Sigmoid colon (tissue), 7 donors: ENCODE measurements around the gene RIT2. TPM values are rescaled to one million over a fixed set of nuclear protein-coding genes. Genes with fewer than 3 reads are reported as not detected.
"Not testable (repeated sequence)": the region's sequence is repeated elsewhere in the genome, so short reads cannot be mapped to it uniquely, and the experiment has no call there.

Source experiments
- DNase-seq: peaks from one replicate; pipeline ENCODE4 v3.0.0-alpha.2; 2019
- H3K27ac ChIP-seq, 4 donors: fragments of 200-600 bp; sonication (generic); one replicate each; pipeline ENCODE4 v1.5.1; 2016 to 2019; ENCODE audit warnings: mild to moderate bottlenecking in 1 of 4
- H3K27me3 ChIP-seq, 3 donors: fragments of 200-600 bp; sonication (generic); one replicate each; pipeline ENCODE4 v1.5.1; 2019; ENCODE audit warnings: mild to moderate bottlenecking in 1 of 3
- H3K36me3 ChIP-seq, 4 donors: fragments of 200-600 bp; sonication (generic); one replicate each; pipeline ENCODE4 v1.5.1; 2016 to 2019
- H3K4me1 ChIP-seq, 4 donors: fragments of 200-600 bp; sonication (generic); one replicate each; pipeline ENCODE4 v1.5.1; 2017 to 2019
- H3K4me3 ChIP-seq, 4 donors: fragments of 200-600 bp; sonication (generic); one replicate each; pipeline ENCODE4 v1.5.1; 2017 to 2019; ENCODE audit warnings: mild to moderate bottlenecking in 2 of 4, moderate library complexity in 1 of 4
- H3K9me3 ChIP-seq, 4 donors: fragments of 200-600 bp in 3 of 4; sonication (generic) in 3 of 4; one replicate each; pipeline versions ENCODE4 v1.5.1 to v1.6.1; 2013 to 2019
- CTCF ChIP-seq, 4 experiments: fragments of 450-650 bp in 3 of 4; fragments of 200-600 bp in 1 of 4; IDR thresholded peaks; one replicate each; pipeline ENCODE4 v1.5.1; 2016 to 2019; ENCODE audit warnings: antibody characterized with exemption in 4 of 4, mild to moderate bottlenecking in 3 of 4, moderate library complexity in 2 of 4
- EP300 ChIP-seq, 4 donors: sonication (generic); formaldehyde crosslinking; IDR thresholded peaks; one replicate each; pipeline ENCODE4 v1.6.1; 2017; ENCODE audit warnings: antibody characterized with exemption in 4 of 4
- POLR2A ChIP-seq, 2 donors: fragments of 450-650 bp; IDR thresholded peaks; one replicate each; pipeline ENCODE4 v1.6.1; 2016; ENCODE audit warnings: antibody characterized with exemption in 2 of 2, mild to moderate bottlenecking in 2 of 2, moderate library complexity in 2 of 2
- POLR2AphosphoS5 ChIP-seq, 4 donors: sonication (generic); formaldehyde crosslinking; IDR thresholded peaks; one replicate each; pipeline ENCODE4 v1.6.1; 2017; ENCODE audit warnings: antibody characterized with exemption in 4 of 4
- WGBS, 2 donors: extraction: QIAGEN DNeasy Blood & Tissue Kit; methylation state at CpG; one replicate each; pipeline ENCODE4 v1.1.7; 2013; 5-methylcytosine and 5-hydroxymethylcytosine counted together
- intact Hi-C: fragments of 100-400 bp; cut with DNase I; formaldehyde crosslinking; loops from one replicate; pipeline ENCODE4 v1.15.1; 2023
- polyA plus RNA-seq, 3 donors: library from polyadenylated mRNA; stranded (reverse); fragments of 200-250 nt; gene quantifications; one replicate each; pipeline ENCODE4 v1.2.3, GENCODE V29; 2013
- total RNA-seq, 4 donors: library from RNA; depleted of rRNA; stranded (reverse); fragments of >200 nt; gene quantifications; one replicate each; pipeline ENCODE4 v1.1.0, GENCODE V29; 2016
- donor health status: healthy with polysubstance abuse.
- donor health status: Bipolar disorder and iron deficiency.
- donor health status: healthy.

The RIT2 gene
- total and polyA plus RNA-seq, 7 donors: 0.17 to 1.8 TPM; not detected in 5

GRCh38 chr18:42743373-42744138 lies 371.9 kb downstream of the RIT2 start:
- TF ChIP-seq POLR2AphosphoS5 (IDR thresholded peaks at IDR 0.05) (no peak), EP300 (IDR thresholded peaks at IDR 0.05) (no peak), POLR2A (IDR thresholded peaks at IDR 0.05) (no peak), CTCF (IDR thresholded peaks at IDR 0.05) (no peak)
- WGBS, 2 donors: 62 to 69% methylated on average over 7 of the region's 7 CpGs
- no peaks in the 10 kb centered on the region for H3K9me3 ChIP-seq
- no peak for DNase-seq
- no peak overlapping the region for H3K27ac ChIP-seq
- no peaks in the 10 kb centered on the region for H3K4me1 ChIP-seq
- H3K27me3 ChIP-seq: no peaks in the 10 kb centered on the region
- H3K36me3 ChIP-seq: no peaks in the 10 kb centered on the region
- intact Hi-C loops: no loop called here
- H3K4me3 ChIP-seq: no peak overlapping the region

- Histone ChIP-seq H3K36me3 (no peaks in the 10 kb centered on the region), H3K4me3 (no peak overlapping the region), H3K4me1 (no peaks in the 10 kb centered on the region), H3K27ac (no peak overlapping the region), H3K27me3 (no peaks in the 10 kb centered on the region), H3K9me3 (no peaks in the 10 kb centered on the region)
- intact Hi-C loops: no loop called here
- no peak for TF ChIP-seq CTCF (IDR thresholded peaks at IDR 0.05)
- TF ChIP-seq POLR2A (IDR thresholded peaks at IDR 0.05): no peak
- TF ChIP-seq POLR2AphosphoS5 (IDR thresholded peaks at IDR 0.05): no peak
- no peak for TF ChIP-seq EP300 (IDR thresholded peaks at IDR 0.05)
- no peak for DNase-seq
Measured at GRCh38 chr18:42742969-42743368, 372.5 kb downstream of the RIT2 start.

GRCh38 chr18:42742474-42742873 lies 373.0 kb downstream of the RIT2 start:
- H3K27me3 ChIP-seq: no peaks in the 10 kb centered on the region
- H3K36me3 ChIP-seq: no peaks in the 10 kb centered on the region
- intact Hi-C loops: no loop called here
- H3K4me1 ChIP-seq: no peaks in the 10 kb centered on the region
- H3K9me3 ChIP-seq: no peaks in the 10 kb centered on the region
- no peak overlapping the region for H3K4me3 ChIP-seq
- no peak for DNase-seq
- no peak overlapping the region for H3K27ac ChIP-seq
- TF ChIP-seq POLR2A (IDR thresholded peaks at IDR 0.05): no peak
- no peak for TF ChIP-seq CTCF (IDR thresholded peaks at IDR 0.05)
- no peak for TF ChIP-seq POLR2AphosphoS5 (IDR thresholded peaks at IDR 0.05)
- no peak for TF ChIP-seq EP300 (IDR thresholded peaks at IDR 0.05)

GRCh38 chr18:42741805-42742347 lies 373.6 kb downstream of the RIT2 start:
- H3K4me1 ChIP-seq, H3K9me3 ChIP-seq, H3K36me3 ChIP-seq, H3K27me3 ChIP-seq, H3K4me3 ChIP-seq, intact Hi-C loops, DNase-seq, H3K27ac ChIP-seq: not testable (repeated sequence)
- 77 to 78% methylated on average over 12 of the region's 12 CpGs for WGBS, 2 donors

GRCh38 chr18:42741299-42741698 lies 374.2 kb downstream of the RIT2 start:
- WGBS, 2 donors: 52 to 61% methylated on average over 2 of the region's 2 CpGs
- H3K9me3 ChIP-seq, H3K36me3 ChIP-seq, H3K4me1 ChIP-seq, intact Hi-C loops, H3K4me3 ChIP-seq, H3K27me3 ChIP-seq, DNase-seq, H3K27ac ChIP-seq: not testable (repeated sequence)

GRCh38 chr18:42736074-42736473 lies 379.4 kb downstream of the RIT2 start:
- H3K9me3 ChIP-seq: no peaks in the 10 kb centered on the region
- no peak for TF ChIP-seq CTCF (IDR thresholded peaks at IDR 0.05)
- no peak for TF ChIP-seq POLR2AphosphoS5 (IDR thresholded peaks at IDR 0.05)
- no peak for TF ChIP-seq EP300 (IDR thresholded peaks at IDR 0.05)
- no peak for TF ChIP-seq POLR2A (IDR thresholded peaks at IDR 0.05)
- WGBS, 2 donors: 60 to 86% methylated on average over 1 of the region's 1 CpG
- DNase-seq: no peak
- no peaks in the 10 kb centered on the region for H3K27me3 ChIP-seq
- H3K36me3 ChIP-seq: no peaks in the 10 kb centered on the region
- intact Hi-C loops: no loop called here
- no peak overlapping the region for H3K27ac ChIP-seq
- no peak overlapping the region for H3K4me3 ChIP-seq
- H3K4me1 ChIP-seq: no peaks in the 10 kb centered on the region
